Testis (tissue), 2 donors: ENCODE results near the gene XAF1.

ENCODE experiments used
- CTCF ChIP-seq, 3 experiments: fragments of 450-650 bp in 2 of 3; fragments of 200-600 bp in 1 of 3; sonication (generic) in 1 of 3; IDR thresholded peaks; one replicate each; pipeline ENCODE4 v1.5.1; 2016 to 2019; ENCODE audit warnings: antibody characterized with exemption in 3 of 3, mild to moderate bottlenecking in 2 of 3, moderate library complexity in 1 of 3
- POLR2A ChIP-seq: fragments of 450-650 bp; IDR thresholded peaks from one replicate; pipeline ENCODE4 v1.6.1; 2017; ENCODE audit warnings: antibody characterized with exemption, mild to moderate bottlenecking, moderate library complexity

- no peak for TF ChIP-seq CTCF (IDR thresholded peaks at IDR 0.05)
- no peak for TF ChIP-seq POLR2A
Measured at GRCh38 chr17:6710317-6710716, 45.5 kb upstream of the XAF1 start.
